Measurements from ENCODE around the gene BEND3.
"Not testable (repeated sequence)": the region's sequence is repeated elsewhere in the genome, so short reads cannot be mapped to it uniquely, and the experiment has no call there.

The BEND3 gene

GRCh38 chr6:107033126-107033525 lies 82.2 kb downstream of the BEND3 start:
- DNase-seq (ENCODE audit: low spot score) = no peak

DNA sequence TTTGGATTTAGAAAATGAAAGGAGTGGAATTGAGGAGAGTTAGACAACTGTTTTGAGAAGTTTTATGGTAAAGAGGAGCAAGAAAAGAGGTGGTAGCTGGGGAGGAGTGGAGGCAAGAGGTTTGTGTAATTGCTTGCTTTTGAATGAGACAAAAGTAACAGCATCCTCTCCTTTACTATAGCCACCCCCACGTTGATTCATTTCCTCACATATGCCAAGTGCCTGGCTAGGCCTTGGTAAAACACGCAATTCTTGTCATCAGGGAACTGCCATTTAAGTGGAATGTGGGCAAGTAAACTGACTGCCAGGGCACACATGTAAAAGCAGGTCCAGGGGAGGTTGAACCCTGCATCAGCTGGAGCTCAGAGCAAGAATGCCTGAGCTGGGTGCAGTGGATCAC lies 83.3 kb downstream of the BEND3 start:
- DNase-seq (ENCODE audit: low spot score) = no peak

DNA sequence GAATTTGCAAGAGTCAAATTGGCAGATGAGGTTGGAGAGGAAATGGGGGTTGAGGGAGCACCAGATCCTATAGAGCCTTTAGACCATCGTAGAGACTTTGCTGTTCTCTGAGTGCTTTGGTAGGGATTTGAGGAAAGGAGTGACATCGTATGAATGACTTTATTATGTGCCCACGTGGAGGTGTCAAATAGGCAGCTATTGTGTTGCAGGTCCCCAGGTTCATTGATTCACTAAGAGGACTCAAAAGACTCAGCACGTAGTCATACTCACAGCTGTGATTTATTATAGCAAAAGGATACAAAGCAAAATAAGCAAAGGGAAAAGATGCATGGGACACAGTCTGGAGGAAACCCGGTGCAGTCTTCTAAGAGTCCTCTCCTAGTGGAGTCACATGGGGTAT lies 85.2 kb downstream of the BEND3 start:
- DNase-seq (ENCODE audit: low spot score) = no peak

GRCh38 chr6:107026965-107027364 lies 88.3 kb downstream of the BEND3 start:
- no peak for DNase-seq (ENCODE audit: low spot score)

DNA sequence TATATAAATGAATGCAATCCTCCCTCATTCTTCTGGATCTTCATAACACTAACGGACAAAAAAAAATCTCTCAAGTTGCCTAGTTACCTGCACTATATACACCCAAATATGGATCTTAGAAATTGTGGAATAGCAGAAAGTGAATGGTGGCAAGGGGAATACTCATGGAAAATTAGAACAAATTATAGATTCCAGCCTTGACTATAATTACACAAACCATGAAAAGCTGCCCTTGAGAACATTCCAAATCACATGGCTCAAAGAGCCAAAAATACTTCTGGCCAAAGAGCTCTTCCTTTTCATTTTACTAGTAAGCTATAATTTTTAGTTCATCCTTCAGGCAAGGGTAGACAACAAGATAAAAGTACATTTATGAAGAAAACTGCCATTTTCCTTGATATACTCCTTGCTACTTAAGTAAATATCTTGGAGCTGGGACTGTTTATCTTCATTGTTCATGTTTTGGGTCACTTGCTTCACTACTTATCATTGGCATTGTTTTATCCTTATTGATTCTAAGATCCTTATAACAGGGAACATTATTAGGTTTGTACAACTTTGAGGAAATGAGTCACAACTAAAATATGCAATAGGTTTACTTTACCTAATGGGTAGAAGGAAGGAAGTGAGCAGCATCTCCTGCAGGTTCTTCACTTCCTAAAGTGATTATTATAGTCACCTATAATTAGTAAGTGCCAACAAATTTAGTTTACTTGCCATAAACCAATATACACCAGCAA lies 93.7 kb downstream of the BEND3 start:
- no peak for DNase-seq (ENCODE audit: low spot score)

DNA sequence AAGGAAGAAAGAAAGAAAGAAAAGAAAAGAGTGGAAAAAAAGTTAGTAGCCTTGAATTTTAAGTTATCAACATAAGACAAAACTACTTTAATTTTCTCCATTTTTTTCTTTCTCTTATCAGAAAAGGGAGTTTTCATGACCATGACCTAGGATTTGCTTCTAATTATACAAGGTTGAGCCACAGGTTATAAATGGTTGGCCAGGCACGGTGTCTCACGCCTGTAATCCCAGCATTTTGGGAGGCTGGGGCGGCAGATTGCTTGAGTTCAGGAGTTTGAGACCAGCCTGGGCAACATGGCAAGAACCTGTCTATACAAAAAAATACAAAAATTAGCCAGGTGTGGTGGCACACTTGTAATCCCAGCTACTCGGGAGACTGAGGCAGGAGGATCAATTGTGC lies 95.1 kb downstream of the BEND3 start:
- no peak for DNase-seq (ENCODE audit: low spot score)

GRCh38 chr6:107019628-107020027 lies 95.7 kb downstream of the BEND3 start:
- not testable (repeated sequence) for DNase-seq (ENCODE audit: low spot score)

GRCh38 chr6:107019047-107019446 lies 96.3 kb downstream of the BEND3 start:
- DNase-seq (ENCODE audit: low spot score) = no peak
